Gastrocnemius medialis (tissue), 4 donors: Measurements from ENCODE around the gene MGAM2.

Source experiments
- POLR2A ChIP-seq, 2 donors: fragments of 450-650 bp; IDR thresholded peaks; one replicate each; pipeline ENCODE4 v1.6.1; 2017; ENCODE audit warnings: antibody characterized with exemption in 2 of 2, mild to moderate bottlenecking in 2 of 2, moderate library complexity in 2 of 2
- TF ChIP-seq, protein P1 (sequence below), 5 experiments: fragments of 450-650 bp in 3 of 5; fragments of 200-600 bp in 2 of 5; sonication (generic) in 2 of 5; IDR thresholded peaks in 4 of 5; conservative IDR thresholded peaks in 1 of 5; 1 replicate in 4 of 5; 2 replicates in 1 of 5; pipeline ENCODE4 v1.5.1; 2016 to 2019; ENCODE audit warnings: antibody characterized with exemption in 5 of 5, mild to moderate bottlenecking in 3 of 5, moderate library complexity in 3 of 5

DNA sequence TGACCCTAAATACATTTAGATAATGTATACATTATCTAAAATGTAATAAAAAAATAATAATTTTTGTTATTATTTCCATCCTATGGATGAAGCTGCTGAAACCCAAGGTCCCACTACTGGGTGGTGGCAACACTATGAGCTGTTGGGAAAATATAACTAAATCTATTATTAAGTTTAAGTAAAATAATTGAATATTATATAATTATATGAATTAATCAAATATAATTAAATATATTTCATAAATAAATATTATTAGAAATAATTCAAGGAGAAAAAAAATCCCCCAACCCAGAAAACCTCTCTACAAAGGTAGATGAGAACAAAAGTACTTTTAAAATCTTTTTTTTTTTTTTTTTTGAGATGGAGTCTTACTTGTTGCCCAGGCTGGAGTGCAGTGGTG lies 138.4 kb downstream of the MGAM2 start:
- TF ChIP-seq, protein P1, sequence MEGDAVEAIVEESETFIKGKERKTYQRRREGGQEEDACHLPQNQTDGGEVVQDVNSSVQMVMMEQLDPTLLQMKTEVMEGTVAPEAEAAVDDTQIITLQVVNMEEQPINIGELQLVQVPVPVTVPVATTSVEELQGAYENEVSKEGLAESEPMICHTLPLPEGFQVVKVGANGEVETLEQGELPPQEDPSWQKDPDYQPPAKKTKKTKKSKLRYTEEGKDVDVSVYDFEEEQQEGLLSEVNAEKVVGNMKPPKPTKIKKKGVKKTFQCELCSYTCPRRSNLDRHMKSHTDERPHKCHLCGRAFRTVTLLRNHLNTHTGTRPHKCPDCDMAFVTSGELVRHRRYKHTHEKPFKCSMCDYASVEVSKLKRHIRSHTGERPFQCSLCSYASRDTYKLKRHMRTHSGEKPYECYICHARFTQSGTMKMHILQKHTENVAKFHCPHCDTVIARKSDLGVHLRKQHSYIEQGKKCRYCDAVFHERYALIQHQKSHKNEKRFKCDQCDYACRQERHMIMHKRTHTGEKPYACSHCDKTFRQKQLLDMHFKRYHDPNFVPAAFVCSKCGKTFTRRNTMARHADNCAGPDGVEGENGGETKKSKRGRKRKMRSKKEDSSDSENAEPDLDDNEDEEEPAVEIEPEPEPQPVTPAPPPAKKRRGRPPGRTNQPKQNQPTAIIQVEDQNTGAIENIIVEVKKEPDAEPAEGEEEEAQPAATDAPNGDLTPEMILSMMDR (IDR thresholded peaks at IDR 0.05 in 4 of 5, conservative IDR thresholded peaks at IDR 0.05 in 1 of 5): no peak
- no peak for TF ChIP-seq POLR2A (IDR thresholded peaks at IDR 0.05)
